Ovary (tissue), 9 donors: ENCODE data around the gene MBNL1. TPM values are rescaled to one million over a fixed set of nuclear protein-coding genes. Genes with fewer than 3 reads are reported as not detected.

Experiments
- DNase-seq, 5 donors: peaks; one replicate each; pipeline ENCODE4 v3.0.0-alpha.2; 2019 to 2020
- H3K27ac ChIP-seq, 2 donors: fragments of 200-600 bp; one replicate each; pipeline versions ENCODE4 v1.5.1 to v1.8.0; 2019 to 2022
- H3K27me3 ChIP-seq: fragments of 200-600 bp; one replicate; pipeline ENCODE4 v1.8.0; 2022
- H3K36me3 ChIP-seq: fragments of 200-600 bp; sonication (generic); one replicate; pipeline ENCODE4 v1.5.1; 2019
- H3K4me1 ChIP-seq: one replicate; pipeline ENCODE4 v1.8.1; 2013; ENCODE audit warnings: mild to moderate bottlenecking, moderate library complexity; ENCODE audit not compliant: insufficient read depth
- H3K4me3 ChIP-seq: fragments of 200-600 bp; sonication (generic); one replicate; pipeline ENCODE4 v1.5.1; 2017
- H3K9me3 ChIP-seq, 2 donors: fragments of 200-600 bp in 1 of 2; sonication (generic) in 1 of 2; one replicate each; pipeline versions ENCODE4 v1.5.1 to v1.8.1; 2013 to 2019; ENCODE audit warnings: mild to moderate bottlenecking in 1 of 2, moderate library complexity in 1 of 2
- EP300 ChIP-seq: sonication (generic); formaldehyde crosslinking; IDR thresholded peaks from one replicate; pipeline ENCODE4 v1.6.1; 2017; ENCODE audit warnings: antibody characterized with exemption
- POLR2A ChIP-seq: fragments of 450-650 bp; IDR thresholded peaks from one replicate; pipeline ENCODE4 v1.6.1; 2017; ENCODE audit warnings: antibody characterized with exemption, mild to moderate bottlenecking, moderate library complexity
- WGBS, 3 donors: extraction: QIAGEN DNeasy Blood & Tissue Kit in 1 of 3; methylation state at CpG; one replicate each; pipeline versions ENCODE4 v1.1.5 to v1.1.7; 2013 to 2017; 5-methylcytosine and 5-hydroxymethylcytosine counted together
- intact Hi-C, 4 donors: fragments of 100-400 bp; cut with DNase I; formaldehyde crosslinking; loops; one replicate each; pipeline versions ENCODE4 v1.11.0 to v1.15.1; 2022 to 2023
- polyA plus RNA-seq, 2 donors: library from polyadenylated mRNA; stranded (reverse); fragments of 200-250 nt in 1 of 2; fragments of 350-450 nt in 1 of 2; fragmentation: Illumina TruSeq in 1 of 2; extraction: RNeasy Lipid Tissue Mini Kit (QIAGEN cat#74804) in 1 of 2; gene quantifications; one replicate each; pipeline ENCODE4 v1.2.3, GENCODE V29; 2013 to 2014
- total RNA-seq, 7 donors: library from RNA; depleted of rRNA in 2 of 7; stranded (reverse); fragments of >200 nt in 2 of 7; fragmentation: NEBNext Ultra II Directional in 3 of 7; extraction: Animal tissue kit (Norgen Biotek cat#: 25700) in 3 of 7; gene quantifications; one replicate each; pipeline versions ENCODE4 v1.1.0 to v1.2.4, GENCODE V29; 2016 to 2023
- TF ChIP-seq, protein P1 (sequence below), 3 donors: fragments of 450-650 bp in 2 of 3; fragments of 200-600 bp in 1 of 3; IDR thresholded peaks; one replicate each; pipeline versions ENCODE4 v1.5.1 to v1.8.0; 2016 to 2022; ENCODE audit warnings: antibody characterized with exemption in 3 of 3, mild to moderate bottlenecking in 1 of 3
- donor health status: DM: no; HTN: no; CAD: no; lungs with moderate emphysema.
- donor health status: DM: no; HTN: no; CAD: no.
- donor health status: Bipolar disorder and iron deficiency.
- donor health status: DM: yes; HTN: yes; CAD: no.
- donor health status: DM: no; HTN: no; CAD: no.
- donor health status: DM: yes; HTN: yes; CAD: no.

MBNL1 gene
- total and polyA plus RNA-seq, 9 donors: 39.7 to 152 (median 123) TPM

DNA sequence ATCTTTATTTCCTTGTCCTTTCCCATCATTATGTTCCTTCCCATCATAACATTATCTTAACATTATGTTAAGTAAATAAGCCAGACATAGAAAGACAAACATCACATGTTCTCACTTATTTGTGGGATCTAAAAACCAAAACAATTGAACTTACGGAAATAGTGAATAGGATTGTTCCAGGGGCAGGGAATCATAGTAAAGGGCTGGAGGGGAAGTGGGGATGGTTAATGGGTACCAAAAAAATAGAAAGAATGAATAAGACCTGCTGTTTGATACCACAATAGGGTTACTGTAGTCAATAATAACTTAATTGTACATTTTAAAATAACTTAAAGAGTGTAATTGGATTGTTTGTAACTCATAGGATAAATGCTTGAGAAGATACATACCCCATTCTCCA lies 36.7 kb upstream of the MBNL1 start:
- no peak overlapping the region for H3K4me3 ChIP-seq
- no peaks in the 10 kb centered on the region for H3K27me3 ChIP-seq
- H3K36me3 ChIP-seq: no peaks in the 10 kb centered on the region
- no peak for TF ChIP-seq EP300
- no peak overlapping the region for H3K27ac ChIP-seq
- no peak for DNase-seq
- WGBS, 3 donors: 81 to 93% (median 90%) methylated on average over 1 of the region's 1 CpG
- no peaks in the 10 kb centered on the region for H3K9me3 ChIP-seq
- no peaks in the 10 kb centered on the region for H3K4me1 ChIP-seq
- intact Hi-C loops: loop anchor here in 1 of 4 donors (1.0 kb wide), 1 partner anchor 10 kb away; no protein-coding TSS in a partner anchor

DNA sequence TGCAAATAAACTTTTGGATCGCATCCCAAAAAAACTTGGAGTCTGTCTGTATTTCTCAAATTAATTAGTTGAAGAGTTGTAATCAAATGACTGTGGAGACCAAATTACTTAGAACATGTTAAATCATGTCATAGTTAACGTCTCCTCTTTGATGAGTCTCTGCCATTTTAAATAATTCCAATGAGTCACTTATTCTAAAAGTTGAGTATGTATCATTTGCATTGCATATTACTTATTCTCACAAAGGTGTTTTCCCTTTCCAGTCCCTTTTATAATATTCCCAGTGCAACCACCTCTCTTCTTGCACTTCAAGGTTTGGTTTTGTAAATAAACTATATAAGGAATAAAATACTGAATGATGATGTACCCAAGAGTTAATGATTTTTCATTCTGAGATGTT lies 36.0 kb upstream of the MBNL1 start:
- Histone ChIP-seq H3K4me1 (no peaks in the 10 kb centered on the region), H3K27me3 (no peaks in the 10 kb centered on the region), H3K36me3 (no peaks in the 10 kb centered on the region), H3K4me3 (no peak overlapping the region), H3K9me3 (no peaks in the 10 kb centered on the region), H3K27ac (no peak overlapping the region)
- TF ChIP-seq POLR2A (no peak), EP300 (no peak)
- TF ChIP-seq, protein P1, sequence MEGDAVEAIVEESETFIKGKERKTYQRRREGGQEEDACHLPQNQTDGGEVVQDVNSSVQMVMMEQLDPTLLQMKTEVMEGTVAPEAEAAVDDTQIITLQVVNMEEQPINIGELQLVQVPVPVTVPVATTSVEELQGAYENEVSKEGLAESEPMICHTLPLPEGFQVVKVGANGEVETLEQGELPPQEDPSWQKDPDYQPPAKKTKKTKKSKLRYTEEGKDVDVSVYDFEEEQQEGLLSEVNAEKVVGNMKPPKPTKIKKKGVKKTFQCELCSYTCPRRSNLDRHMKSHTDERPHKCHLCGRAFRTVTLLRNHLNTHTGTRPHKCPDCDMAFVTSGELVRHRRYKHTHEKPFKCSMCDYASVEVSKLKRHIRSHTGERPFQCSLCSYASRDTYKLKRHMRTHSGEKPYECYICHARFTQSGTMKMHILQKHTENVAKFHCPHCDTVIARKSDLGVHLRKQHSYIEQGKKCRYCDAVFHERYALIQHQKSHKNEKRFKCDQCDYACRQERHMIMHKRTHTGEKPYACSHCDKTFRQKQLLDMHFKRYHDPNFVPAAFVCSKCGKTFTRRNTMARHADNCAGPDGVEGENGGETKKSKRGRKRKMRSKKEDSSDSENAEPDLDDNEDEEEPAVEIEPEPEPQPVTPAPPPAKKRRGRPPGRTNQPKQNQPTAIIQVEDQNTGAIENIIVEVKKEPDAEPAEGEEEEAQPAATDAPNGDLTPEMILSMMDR (IDR thresholded peaks at IDR 0.05): no peak
- intact Hi-C loops: loop anchor here in 1 of 4 donors (1.0 kb wide), 1 partner anchor 10 kb away; no protein-coding TSS in a partner anchor
- DNase-seq: no peak
- WGBS, 3 donors: 82 to 89% (median 88%) methylated on average over 2 of the region's 2 CpGs

DNA sequence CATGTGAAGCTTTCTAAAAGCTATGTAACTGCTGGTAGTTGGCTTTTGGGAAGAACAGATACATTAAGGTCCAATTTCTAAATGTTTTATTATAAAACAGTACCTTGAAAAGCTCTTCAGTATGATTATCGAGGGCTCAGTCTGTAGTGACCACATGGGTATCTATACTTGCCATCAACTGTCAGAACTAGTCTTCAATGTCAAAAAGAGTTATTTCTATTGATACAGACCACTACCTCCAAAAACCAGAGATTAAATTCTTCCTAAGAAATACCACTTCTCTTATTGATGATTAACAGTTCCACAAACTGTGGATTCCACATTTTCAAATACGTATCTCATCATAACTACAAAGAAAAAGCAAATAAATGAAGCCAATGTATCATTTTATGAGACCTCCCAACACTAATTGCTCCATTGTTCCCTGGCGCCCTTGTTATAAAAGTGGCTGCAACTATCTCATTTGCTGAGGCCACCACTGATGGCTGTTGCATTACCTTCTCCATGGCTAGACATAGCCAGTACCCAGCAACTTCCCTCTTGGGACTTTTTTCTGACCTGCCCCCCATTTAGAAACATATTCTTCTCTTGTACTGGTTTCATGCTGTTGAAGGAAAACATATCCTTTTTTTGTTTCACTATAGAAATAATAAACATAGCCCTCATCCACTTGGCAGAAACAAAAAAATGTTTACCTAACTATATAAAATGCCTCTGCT lies 33.9 kb upstream of the MBNL1 start:
- DNase-seq: no peak
- Histone ChIP-seq H3K36me3 (no peaks in the 10 kb centered on the region), H3K27ac (no peak overlapping the region), H3K4me1 (no peaks in the 10 kb centered on the region), H3K27me3 (no peaks in the 10 kb centered on the region), H3K9me3 (no peaks in the 10 kb centered on the region), H3K4me3 (no peak overlapping the region)
- TF ChIP-seq EP300 (no peak), POLR2A (no peak)
- TF ChIP-seq, protein P1 (IDR thresholded peaks at IDR 0.05): no peak
- intact Hi-C loops: no loop called here
- WGBS, 3 donors: 91 to 95% (median 94%) methylated on average over 3 of the region's 3 CpGs

DNA sequence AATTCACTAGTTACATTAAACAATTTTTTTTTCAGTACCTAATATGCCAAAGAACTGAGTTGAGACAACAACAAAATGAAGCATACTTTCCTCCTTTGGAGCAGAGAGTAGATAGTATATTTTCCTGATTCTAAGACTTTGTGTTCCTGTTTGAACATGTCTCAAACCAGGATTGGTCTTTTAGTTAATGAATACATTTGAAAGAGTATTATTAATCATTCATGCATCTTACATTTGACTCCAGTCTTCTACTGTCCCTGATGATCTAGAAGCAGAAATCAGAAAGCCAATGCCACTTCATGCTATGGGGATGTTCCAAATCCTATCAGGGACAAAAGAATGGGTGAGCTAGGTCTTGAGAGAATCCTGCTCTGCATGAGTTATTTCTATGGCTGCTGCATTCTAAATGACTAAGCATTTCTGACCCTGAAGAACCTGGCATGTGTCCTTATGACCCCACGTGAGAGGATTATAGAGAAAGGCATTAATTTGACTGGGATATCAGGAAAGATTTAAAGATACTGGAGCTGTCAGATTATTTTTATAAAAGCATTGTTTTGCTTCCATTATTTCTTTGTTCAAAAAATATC lies 32.9 kb upstream of the MBNL1 start:
- intact Hi-C loops: no loop called here
- 67 to 80% (median 79%) methylated on average over 1 of the region's 1 CpG for WGBS, 3 donors
- TF ChIP-seq POLR2A: no peak
- TF ChIP-seq, protein P1 (IDR thresholded peaks at IDR 0.05): no peak
- no peak for TF ChIP-seq EP300
- H3K27ac ChIP-seq: no peak overlapping the region
- no peaks in the 10 kb centered on the region for H3K27me3 ChIP-seq
- no peak overlapping the region for H3K4me3 ChIP-seq
- no peaks in the 10 kb centered on the region for H3K36me3 ChIP-seq
- no peaks in the 10 kb centered on the region for H3K9me3 ChIP-seq
- H3K4me1 ChIP-seq: no peaks in the 10 kb centered on the region
- DNase-seq: no peak

DNA sequence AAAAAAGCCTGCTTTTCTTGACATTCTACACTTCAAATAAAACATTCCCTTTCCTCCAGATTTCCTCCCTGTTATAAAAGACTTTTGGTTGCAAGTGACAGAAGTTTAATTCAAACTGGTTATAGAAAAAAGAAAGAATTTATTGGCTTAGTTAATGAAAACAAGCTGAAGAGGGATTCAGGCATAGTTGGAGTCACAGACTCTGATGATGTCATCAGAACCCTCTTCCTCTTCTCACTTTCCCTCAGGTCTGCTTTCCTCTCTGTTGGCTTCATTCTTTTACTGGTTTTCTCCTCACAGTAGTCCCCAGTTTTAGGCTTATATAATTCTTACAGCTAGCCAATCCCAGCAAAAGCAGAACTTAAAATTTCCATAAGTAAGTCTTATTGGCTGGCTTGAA lies 32.0 kb upstream of the MBNL1 start:
- Histone ChIP-seq H3K36me3 (no peaks in the 10 kb centered on the region), H3K4me3 (no peak overlapping the region), H3K4me1 (no peaks in the 10 kb centered on the region), H3K9me3 (no peaks in the 10 kb centered on the region), H3K27ac (no peak overlapping the region), H3K27me3 (no peaks in the 10 kb centered on the region)
- intact Hi-C loops: no loop called here
- TF ChIP-seq, protein P1 (IDR thresholded peaks at IDR 0.05): no peak
- TF ChIP-seq POLR2A (no peak), EP300 (no peak)
- no peak for DNase-seq
